CD4-positive, alpha-beta T cell treated with Interleukin-6 at 100 ng/mL for 8 hours (primary cell): ENCODE data around the gene TPPP2.
A peak's percentile ranks its signal among the peaks of the same experiment; 100 is the strongest.

Source experiments
- DNase-seq: peaks from one replicate; pipeline ENCODE4 v3.0.0-alpha.2; 2020; ENCODE audit warnings: mixed read lengths, low spot score

Gene TPPP2

GRCh38 chr14:21057803-21058675 lies 28.0 kb downstream of the TPPP2 start, which contains the start of gene RNASE8:
RNASE8 (plus strand) TSS chr14:21057822; CDS start chr14:21057893, 71 bp downstream.
- no peak for DNase-seq

- DNase-seq = no peak
Measured at GRCh38 chr14:21058903-21059302, 28.9 kb downstream of the TPPP2 start.

GRCh38 chr14:21059842-21060613 lies 30.0 kb downstream of the TPPP2 start:
- no peak for DNase-seq

GRCh38 chr14:21060614-21061346 lies 30.8 kb downstream of the TPPP2 start:
- no peak for DNase-seq

- DNase-seq = no peak
Measured at GRCh38 chr14:21061347-21061668, 31.3 kb downstream of the TPPP2 start.

- no peak for DNase-seq
Measured at GRCh38 chr14:21063479-21063878, 33.5 kb downstream of the TPPP2 start.

GRCh38 chr14:21066882-21067502 lies 37.0 kb downstream of the TPPP2 start:
- no peak for DNase-seq

- DNase-seq = peak; percentile 59
Measured at GRCh38 chr14:21068521-21069387, 38.7 kb downstream of the TPPP2 start.

GRCh38 chr14:21069388-21070082 lies 39.5 kb downstream of the TPPP2 start:
- no peak for DNase-seq

- no peak for DNase-seq
Measured at GRCh38 chr14:21070083-21070609, 40.1 kb downstream of the TPPP2 start, which contains the start of gene ARHGEF40. ARHGEF40 (plus strand) TSS chr14:21070304; CDS start chr14:21070397, 93 bp downstream.

- no peak for DNase-seq
Measured at GRCh38 chr14:21070610-21071224, 40.7 kb downstream of the TPPP2 start.

GRCh38 chr14:21071225-21072030 lies 41.4 kb downstream of the TPPP2 start:
- DNase-seq = peak; percentile 42

GRCh38 chr14:21072031-21072473 lies 42.0 kb downstream of the TPPP2 start:
- no peak for DNase-seq

GRCh38 chr14:21072781-21073339 lies 42.8 kb downstream of the TPPP2 start:
- no peak for DNase-seq

- no peak for DNase-seq
Measured at GRCh38 chr14:21073921-21074320, 43.9 kb downstream of the TPPP2 start.

- DNase-seq = no peak
Measured at GRCh38 chr14:21074398-21075272, 44.6 kb downstream of the TPPP2 start.

GRCh38 chr14:21075719-21076437 lies 45.9 kb downstream of the TPPP2 start:
- no peak for DNase-seq
